Fibroblast of peridontal ligament (primary cell): Measurements from ENCODE around the gene IDI1.
A peak's percentile ranks its signal among the peaks of the same experiment; 100 is the strongest.
"Not testable (repeated sequence)": the region's sequence is repeated elsewhere in the genome, so short reads cannot be mapped to it uniquely, and the experiment has no call there.

Experiments
- DNase-seq: peaks from one replicate; pipeline ENCODE4 v3.0.0-alpha.2; 2010; ENCODE audit errors: extremely low read depth

IDI1 gene

DNA sequence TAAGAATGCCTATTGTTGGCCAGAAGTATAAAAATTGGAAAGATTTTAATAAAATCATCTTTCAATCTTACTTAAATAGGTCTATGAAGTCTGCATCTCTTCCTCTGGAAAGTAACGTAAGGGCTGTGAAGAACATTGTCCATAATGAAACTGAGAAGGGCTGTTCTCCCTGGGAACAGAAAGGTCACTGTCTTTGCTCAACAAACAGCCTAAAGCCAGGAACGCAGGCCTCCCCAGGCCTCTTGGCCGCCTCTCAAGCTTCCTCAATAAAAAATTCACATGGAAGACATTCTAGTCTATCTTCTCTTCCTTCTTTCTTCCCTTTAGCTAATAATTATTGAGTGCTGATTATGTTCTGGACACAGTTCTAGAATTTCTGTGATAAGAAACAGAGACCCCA, 14.2 kb downstream of the IDI1 start:
- no peak for DNase-seq

DNA sequence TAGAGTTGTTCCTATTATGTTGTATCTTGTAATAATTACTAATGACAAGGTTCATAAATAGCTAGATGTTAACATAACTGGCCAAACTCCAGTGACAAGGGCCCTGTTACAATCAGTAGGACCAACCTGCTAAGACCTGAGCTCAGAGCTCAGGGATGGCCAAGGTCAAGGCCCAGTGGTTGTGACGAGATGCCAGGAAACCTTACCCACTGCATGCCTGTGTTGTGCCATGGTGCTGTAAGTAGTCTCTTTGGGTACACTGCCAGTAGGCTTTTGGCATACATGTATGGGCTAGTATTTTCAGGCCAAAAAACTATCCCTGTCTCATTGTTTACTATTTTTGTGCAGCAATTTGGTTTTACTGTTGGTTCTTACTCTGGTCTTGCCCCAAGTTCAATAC, 15.3 kb downstream of the IDI1 start:
- no peak for DNase-seq

DNA sequence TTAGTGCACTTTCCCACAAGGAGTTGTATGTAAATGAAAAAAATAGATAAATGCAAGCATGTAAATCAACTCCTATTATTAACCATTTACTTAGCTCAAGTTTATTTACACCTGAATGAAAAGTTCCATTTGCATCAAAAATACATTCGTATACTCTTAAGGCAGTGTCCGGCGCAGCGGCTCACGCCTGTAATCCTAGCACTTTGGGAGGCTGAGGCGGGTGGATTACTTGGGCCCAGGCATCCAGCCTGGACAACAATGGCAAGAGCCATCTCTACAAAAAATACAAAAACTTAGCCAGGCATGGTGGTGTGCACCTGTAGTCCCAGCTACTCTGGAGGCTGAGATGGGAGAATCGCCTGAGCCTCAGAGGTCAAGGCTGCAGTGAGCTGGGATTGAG, 19.1 kb downstream of the IDI1 start:
- no peak for DNase-seq

DNA sequence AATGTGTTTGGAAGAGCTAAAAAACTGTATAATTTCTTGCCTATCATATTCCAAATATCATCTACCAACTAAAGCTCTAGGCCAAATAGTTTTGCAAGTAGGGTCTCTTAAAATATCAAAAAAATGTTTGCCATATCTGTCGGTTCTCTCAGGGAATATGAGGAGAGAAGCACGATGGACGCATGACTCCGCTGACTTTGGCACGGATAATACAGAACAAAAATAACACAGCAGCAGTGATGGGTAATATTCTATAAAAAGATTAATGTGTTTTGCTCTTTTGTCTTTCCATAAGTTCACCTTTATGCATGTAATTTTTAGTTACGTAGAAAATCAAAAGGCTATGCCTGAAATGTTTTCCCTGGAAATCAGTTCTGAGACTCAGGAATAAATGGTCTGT, 22.3 kb downstream of the IDI1 start:
- DNase-seq: no peak

DNA sequence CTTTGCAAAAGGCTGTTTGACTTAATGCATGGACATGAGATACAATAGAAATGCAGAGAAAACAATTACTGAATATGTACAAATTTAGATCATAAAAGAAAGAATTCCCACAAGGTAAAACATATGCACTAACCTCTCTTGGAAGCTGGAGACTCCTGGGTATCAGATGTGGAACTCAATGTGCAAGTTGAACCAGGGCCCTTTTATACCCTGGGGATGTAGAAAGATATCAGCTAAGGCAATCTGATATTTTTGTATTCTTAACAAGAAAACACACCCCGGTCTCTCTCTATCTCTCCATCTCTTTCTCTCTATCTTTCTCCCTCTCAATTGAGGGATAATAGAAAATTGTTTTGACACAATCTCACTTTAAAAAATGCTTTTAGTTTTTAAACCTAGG, 23.2 kb downstream of the IDI1 start, which contains the start of gene IDI2:
Gene IDI2 (minus strand): TSS at position 177 of the 400 bp plus-strand sequence. CDS start 1,136 bp downstream, outside the sequence.
- no peak for DNase-seq

DNA sequence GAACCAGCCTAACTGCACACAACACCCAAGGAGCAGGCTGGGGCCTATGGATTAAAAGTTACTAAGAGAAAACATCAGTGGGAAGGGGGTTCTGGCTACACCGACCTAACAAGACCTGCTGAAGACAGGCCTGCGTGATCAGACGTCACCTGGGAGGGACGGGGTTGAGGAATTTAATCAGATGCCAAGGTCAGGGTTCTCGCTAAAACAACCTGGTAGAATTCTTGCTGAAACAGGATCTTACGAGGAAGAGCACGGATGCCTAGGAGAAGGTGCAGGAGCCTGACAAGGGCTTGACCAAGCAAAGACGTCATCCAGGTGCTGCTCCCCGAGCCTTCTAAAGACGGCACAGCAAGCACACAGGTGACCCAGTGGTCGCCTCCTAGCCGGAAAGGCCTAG, 24.8 kb downstream of the IDI1 start:
- no peak for DNase-seq

DNA sequence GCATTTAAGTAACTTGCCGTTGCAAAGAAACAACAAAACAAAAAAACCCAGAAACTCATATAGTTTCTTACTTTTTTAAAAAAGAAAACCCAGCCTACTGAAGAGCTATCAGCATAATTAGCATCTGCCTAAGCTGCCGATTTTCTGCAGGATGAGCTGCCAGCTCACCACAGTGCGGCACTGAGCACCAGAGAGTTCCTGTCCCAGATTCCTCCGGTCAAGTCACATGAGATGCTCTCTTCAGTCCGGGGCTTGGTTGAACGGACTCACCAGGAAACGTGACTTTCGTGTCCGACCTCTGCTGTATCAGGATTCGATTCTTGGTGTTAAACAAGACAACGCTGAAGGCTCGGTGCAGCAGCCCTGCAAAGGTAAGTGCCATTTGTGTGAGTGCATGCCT, 26.5 kb downstream of the IDI1 start:
- no peak for DNase-seq

DNA sequence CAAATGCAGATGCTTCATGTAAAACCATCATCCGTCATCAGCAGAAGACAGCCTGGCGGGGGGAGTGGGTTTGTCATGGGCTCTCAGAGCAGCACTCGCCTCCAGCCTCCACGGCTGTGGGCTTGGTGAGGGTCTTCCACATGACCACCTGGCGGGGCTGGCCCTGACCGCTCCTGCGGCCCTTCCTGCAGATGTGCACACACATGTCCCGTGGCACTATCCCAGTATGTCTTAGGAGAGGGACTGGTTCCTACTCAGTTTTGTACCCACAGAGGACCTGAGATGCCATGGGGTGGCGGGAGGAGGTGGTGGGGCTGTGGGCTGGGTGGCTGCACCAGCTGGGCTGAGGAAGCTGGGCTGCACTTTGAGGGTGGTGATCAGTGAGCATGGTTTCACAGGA, 28.0 kb downstream of the IDI1 start:
- no peak for DNase-seq

DNA sequence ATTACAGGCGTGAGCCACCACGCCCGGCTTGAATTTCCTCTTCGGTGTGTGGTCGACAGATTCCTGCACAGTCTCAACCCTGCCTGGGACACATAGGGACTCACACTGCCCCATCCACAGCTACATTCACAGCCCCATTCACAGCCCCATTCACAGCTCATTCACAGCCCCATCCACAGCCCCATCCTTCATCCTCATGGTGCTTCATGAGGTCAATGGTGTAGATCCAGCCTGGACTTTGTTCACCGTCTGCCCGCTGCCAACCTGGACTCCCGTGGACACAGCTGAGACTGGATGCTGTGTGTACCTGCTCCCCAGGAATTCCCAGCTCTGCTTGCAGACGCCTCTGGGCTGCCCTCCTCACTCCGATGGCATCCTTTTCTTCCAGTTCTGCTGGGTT, 28.5 kb downstream of the IDI1 start:
- no peak for DNase-seq

DNA sequence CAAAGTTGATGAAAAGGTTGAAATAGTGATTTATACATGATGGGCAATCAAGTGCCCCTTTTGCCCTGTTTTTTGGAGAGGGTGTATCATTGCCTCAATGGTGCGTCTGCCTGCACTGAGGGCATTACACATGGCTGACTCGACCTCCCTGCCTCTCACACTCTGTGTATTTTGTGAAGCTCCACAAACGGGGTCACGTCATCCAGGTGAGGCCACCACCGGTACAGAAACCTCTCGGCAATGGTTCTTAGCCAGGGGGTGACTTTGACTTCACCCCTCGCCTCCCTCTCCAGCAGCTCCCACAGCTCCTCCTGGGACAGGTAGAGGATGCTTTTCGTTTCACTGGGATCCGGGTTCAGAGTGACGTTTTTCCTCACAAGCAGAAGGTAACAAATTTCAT, 29.6 kb downstream of the IDI1 start:
- DNase-seq: no peak

DNA sequence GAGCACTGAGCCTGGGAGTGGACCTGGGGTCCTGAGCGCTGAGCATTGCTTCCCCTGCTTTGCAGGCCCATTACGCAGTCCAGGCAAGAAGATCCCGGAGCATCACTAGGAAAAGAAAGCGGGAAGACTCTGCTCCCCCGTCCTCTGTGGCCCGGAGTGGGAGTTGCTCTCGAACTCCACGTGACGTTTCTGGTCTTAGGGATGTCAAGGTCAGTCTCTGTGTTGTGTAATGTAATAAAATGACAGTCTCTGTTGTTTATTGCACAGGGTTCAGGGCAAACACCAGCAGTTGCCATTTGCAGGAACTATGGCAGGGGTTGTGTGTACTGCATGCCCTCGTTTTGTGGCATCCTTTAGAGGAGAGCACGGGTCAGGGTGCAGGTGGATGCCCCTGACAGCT, 33.2 kb downstream of the IDI1 start:
- no peak for DNase-seq

DNA sequence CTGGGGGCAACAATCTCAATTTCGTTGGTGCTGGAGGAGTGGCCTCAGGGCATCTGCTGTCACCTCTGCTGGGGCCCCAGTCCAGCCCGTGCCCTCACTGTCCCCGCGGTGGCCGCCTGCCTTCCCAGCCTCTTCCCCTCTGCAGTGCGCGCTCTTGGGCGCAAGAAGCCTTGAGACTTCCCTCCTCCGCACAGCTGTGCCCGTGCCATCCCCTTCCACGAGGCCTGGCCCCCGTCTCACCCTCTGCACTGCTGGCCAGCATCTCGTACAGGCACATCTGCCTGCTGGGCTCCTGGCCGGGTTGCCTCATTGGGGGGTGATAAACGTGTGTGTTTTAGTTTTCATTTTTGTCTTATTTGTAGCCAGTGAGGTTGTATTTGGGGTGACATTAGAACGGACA, 37.2 kb downstream of the IDI1 start:
- DNase-seq: no peak

DNA sequence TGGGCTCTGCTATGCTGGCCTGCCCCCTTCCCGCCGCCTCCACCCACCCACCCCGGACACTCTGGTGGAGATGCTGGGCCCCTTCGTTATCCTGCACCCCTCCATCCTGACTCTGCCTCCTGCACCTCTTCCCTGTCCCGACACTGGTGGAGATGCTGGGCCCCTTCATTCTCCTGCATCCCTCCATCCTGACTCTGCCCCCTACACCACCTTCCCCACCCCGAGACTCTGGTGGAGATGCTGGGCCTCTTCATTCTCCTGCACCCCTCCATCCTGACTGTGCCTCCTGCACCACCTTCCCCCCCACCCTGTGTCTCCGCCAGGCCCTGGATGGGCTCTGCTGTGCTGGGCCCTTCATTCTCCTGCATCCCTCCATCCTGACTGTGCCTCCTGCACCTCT, 38.2 kb downstream of the IDI1 start:
- DNase-seq: no peak

DNA sequence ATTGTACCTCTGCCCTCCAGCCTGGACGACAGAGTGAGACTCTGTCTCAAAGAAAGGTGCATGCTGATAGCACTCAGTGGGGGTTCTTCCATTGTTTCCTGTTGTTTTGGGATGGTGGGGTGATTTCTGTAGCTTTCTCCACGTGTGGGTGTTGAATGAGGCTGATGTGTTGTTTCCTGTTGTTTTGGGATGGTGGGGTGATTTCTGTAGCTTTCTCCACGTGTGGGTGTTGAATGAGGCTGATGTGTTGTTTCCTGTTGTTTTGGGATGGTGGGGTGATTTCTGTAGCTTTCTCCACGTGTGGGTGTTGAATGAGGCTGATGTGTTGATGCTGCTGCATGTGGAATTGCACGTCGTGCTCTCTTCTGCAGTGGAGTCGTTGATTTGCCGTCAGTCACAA, 39.0 kb downstream of the IDI1 start:
- DNase-seq: not testable (repeated sequence)

DNA sequence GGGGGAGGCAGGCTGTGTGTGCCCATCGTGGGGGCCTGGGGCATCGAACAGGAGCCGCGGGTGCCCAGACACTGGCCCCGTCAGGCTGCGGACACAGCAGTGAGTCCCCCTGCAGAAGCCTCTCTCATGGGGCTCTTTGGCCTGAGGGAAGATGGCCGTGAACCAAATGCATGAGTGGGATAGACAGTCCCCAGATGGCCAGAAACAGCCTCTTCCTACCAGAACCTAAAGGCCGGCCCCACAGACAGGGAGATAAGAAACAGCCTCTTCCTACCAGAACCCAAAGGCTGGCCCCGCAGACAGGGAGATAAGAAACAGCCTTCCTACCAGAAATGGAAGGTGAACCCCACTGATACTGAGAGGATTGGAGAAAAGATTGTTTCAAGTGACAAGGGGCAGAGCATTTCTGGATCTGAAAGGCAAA, 39.8 kb downstream of the IDI1 start:
- DNase-seq: no peak

DNA sequence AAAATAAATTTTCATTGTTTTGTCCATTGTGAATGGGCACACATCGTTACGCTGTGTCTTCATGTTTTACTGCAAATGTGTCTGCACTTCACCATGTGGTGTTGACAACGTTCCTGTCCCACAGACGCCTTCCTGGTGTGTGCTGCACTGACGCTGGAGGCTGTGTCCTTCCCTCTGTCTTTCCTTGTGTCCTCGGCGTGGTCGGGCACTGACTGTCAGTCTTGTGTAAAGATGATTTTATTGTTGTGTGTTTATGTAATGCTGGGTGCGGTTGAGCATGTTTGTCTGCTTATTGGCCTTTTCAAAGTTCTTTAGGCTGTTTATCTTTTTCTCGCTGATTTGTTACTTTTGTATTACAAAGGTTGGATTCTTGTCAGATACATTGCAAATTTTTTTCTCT, 41.3 kb downstream of the IDI1 start:
- no peak for DNase-seq

DNA sequence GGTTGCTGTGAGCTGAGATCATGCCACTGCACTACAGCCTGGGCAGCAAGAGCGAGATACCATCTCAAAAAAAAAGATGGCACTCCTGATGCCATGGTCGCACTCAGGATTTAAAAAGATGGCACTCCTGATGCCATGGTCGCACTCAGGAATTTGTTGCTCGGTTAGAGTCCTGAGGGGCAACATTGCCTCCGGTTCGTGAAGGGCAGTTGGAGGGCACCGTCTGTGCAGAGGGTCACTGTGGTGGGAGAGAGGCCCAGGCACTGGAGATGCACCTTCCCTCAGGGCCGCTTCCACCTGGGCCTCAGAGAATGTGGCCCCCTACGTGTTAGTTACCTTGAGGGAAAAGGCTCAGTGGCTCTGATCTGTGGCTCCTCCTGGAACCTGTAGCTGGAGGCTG, 42.3 kb downstream of the IDI1 start:
- DNase-seq: no peak

DNA sequence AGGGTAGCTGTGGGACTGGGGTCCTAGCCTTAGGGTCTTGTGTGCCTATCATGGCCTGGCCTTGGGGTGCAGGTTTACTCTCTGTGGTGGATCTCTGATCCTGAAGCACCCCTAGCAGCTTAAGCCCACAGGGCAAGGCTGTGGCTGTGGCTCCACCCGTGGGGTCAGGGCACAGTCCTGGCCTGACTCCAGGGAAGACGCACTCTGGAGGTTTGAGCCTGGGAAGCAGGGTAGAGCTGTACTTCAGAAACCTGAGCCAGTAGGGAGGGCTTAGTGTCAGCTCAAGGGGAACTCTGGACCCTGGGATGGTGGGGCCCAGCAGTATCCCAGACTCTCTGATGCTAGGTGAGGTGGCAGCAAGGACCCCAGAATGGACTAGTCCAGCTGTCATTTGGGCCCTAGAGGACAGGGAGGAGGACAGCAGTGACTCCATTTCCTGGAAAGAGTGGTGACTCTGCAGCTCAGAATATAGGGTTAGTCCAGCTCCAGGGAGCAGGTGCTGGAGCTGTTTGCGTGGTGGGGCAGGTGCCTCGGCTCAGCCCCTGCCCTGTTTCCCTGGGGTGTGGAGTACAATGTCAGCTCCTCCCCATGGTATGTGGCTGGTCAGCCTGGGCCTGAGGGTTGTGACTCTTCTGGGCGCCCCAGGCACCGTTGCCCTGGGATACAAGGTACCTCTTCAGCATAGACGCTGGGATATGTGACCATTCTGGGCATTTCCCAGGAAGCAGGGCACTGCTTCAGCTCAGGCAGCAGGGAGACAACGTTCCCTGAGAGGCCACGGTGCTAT, 44.8 kb downstream of the IDI1 start:
- DNase-seq: no peak

DNA sequence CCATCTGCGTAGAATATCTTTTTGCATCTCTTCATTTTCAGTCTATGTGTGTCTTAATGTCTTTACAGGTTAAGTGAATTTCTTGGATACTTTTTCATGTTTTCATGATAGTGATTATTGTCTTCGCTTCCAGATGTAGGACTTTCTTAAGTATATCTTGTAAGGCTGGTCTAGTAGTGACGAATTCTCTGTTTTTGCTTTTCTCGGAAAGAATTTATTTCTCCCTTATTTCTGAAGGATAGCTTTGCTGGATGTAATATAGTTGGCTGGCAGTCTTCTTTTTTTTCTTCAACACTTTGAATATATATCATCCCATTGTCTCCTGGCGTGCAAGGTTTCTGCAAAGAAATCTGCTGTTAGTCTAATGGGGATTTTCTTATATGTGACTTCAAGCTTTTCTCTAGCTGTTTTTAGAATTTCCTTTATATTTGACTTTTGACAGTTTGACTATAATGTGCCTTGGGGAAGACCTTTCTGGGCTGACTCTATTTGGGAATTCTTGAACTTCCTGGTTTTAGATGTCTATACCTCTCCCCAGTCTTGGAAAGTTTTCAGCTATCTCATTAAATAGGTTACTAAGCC, 46.4 kb downstream of the IDI1 start:
- peak; percentile 8 for DNase-seq

DNA sequence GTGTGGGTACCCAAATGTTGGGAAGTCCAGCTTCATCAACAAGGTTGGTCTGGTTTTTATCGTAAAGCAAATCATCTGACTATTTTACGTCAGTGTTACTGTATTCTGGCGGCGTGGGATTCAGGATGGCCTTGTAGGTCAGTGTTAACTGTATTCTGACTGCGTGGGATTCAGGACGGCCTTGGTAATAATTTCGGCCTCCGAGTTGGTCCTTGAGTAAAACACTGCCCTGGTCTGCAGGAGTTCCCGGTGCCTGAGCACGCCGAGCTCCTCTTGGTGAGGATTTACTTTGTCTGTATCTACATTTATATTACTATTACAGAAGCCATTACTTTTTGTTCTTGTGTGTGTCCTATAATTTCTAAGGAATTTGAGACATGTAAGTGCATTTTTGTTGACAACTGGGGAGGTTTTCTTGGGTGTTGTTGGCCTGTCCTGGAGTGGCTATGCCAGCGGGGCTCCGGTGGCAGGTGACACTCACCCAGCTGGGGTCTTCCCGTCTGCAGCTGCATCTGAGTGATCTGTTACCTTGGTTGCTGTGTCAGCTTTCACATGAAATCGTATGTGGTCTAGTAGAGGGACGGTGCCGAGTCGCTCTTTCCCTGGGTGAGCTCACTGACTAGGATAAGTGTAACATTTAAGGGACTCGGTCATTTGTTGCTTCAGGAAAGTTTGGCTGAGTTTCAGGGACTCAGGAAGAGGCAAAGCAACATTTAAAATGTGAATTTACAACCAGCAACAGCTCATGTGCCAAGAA, 51.5 kb downstream of the IDI1 start:
- DNase-seq: no peak

DNA sequence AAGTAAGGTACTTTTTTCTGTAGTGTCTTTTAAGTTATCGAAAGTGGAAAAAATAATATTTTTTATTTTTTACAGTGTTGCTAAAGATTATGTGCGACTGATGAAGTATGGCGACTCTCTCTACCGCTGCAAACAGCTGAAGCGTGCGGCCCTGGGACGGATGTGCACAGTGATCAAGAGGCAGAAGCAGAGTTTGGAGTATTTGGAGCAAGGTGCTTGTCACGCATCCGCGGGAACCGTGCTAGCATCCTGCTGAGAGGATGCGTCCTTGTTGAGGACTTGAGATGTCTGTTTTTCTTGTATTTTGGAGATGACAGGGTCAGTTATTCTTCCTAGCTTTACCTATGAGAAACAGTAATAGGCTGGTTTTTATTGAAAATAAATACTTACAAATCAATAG, 52.9 kb downstream of the IDI1 start:
- DNase-seq: no peak

DNA sequence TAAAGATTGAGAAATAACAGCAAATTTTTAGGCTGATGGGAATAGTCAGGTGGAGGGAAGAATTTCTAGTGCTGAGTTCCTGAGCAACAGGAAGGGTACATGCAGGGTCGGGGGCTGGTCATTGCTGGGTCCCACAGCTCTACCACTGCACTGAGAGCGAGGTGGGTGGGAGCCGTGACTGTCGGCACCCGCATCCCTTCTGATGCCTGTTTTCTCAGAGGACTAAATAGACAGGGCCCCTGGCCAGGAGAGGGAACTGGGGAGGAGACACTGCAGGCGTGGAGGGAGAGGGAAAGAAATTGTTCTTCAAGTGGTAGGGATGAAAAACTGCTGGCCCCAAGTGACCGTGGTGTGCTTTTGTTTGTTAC, 53.4 kb downstream of the IDI1 start:
- no peak for DNase-seq
